GM23338 (cell line): ENCODE measurements around the gene SSMEM1. TPM values are rescaled to one million over a fixed set of nuclear protein-coding genes. Genes with fewer than 3 reads are reported as not detected.

Source experiments
- ATAC-seq: fragments of 200-7000 bp; cut with Tn5 transposase; 3 replicates; pipeline ENCODE4 v1.9.1; 2020
- DNase-seq: peaks from one replicate; pipeline ENCODE4 v3.0.0-alpha.2; 2015; ENCODE audit warnings: low spot score
- H2AFZ ChIP-seq: fragments of 200-600 bp; sonication (generic); 2 replicates; pipeline ENCODE4 v1.8.0; 2016; ENCODE audit warnings: antibody characterized with exemption, mild to moderate bottlenecking, moderate library complexity
- H3F3A ChIP-seq: fragments of 200-600 bp; sonication (generic); replicated peaks from 2 replicates; pipeline ENCODE4 v1.8.0; 2017; ENCODE audit warnings: antibody characterized with exemption, mixed run types, low read depth
- H3K27ac ChIP-seq: fragments of 200-600 bp; sonication (generic); 2 replicates; pipeline ENCODE4 v1.6.1; 2016; ENCODE audit warnings: low read depth
- H3K27me3 ChIP-seq: fragments of 200-600 bp; sonication (generic); 2 replicates; pipeline ENCODE4 v1.8.0; 2016; ENCODE audit warnings: mild to moderate bottlenecking, mixed run types, moderate library complexity; ENCODE audit not compliant: insufficient read depth
- H3K36me3 ChIP-seq: fragments of 200-600 bp; sonication (generic); 2 replicates; pipeline ENCODE4 v1.8.0; 2016; ENCODE audit warnings: mild to moderate bottlenecking; ENCODE audit not compliant: insufficient read depth
- H3K4me1 ChIP-seq: fragments of 200-600 bp; sonication (generic); 2 replicates; pipeline ENCODE4 v1.8.0; 2016; ENCODE audit warnings: mild to moderate bottlenecking, moderate library complexity; ENCODE audit not compliant: insufficient read depth
- H3K4me2 ChIP-seq: fragments of 200-600 bp; sonication (generic); 2 replicates; pipeline ENCODE4 v1.7.1; 2017; ENCODE audit warnings: mixed run types
- H3K4me3 ChIP-seq: fragments of 200-600 bp; sonication (generic); 2 replicates; pipeline ENCODE4 v1.6.1; 2016; ENCODE audit warnings: mixed run types
- H3K79me2 ChIP-seq: fragments of 200-600 bp; sonication (generic); replicated peaks from 2 replicates; pipeline ENCODE4 v1.8.0; 2017; ENCODE audit warnings: mild to moderate bottlenecking; ENCODE audit not compliant: insufficient read depth
- H3K9me2 ChIP-seq: fragments of 200-600 bp; sonication (generic); 2 replicates; pipeline ENCODE4 v1.8.0; 2017; ENCODE audit not compliant: insufficient read depth
- H4K20me1 ChIP-seq: fragments of 200-600 bp; sonication (generic); replicated peaks from 2 replicates; pipeline ENCODE4 v1.8.0; 2017; ENCODE audit warnings: mild to moderate bottlenecking; ENCODE audit not compliant: insufficient read depth
- H3K27ac Mint-ChIP-seq: 2 replicates; pipeline ENCODE4 v1.8.0; 2020; ENCODE audit warnings: inconsistent platforms, mild to moderate bottlenecking, moderate library complexity, mixed read lengths
- H3K27me3 Mint-ChIP-seq: 3 replicates; pipeline ENCODE4 v1.8.0; 2022; ENCODE audit warnings: low read depth, mild to moderate bottlenecking, moderate library complexity, mixed read lengths, inconsistent platforms; ENCODE audit not compliant: insufficient read depth, poor library complexity
- H3K36me3 Mint-ChIP-seq: 3 replicates; pipeline ENCODE4 v1.8.0; 2021; ENCODE audit warnings: low read depth, mild to moderate bottlenecking, inconsistent platforms, moderate library complexity, mixed read lengths
- H3K4me1 Mint-ChIP-seq: 3 replicates; pipeline ENCODE4 v1.8.0; 2020; ENCODE audit warnings: mild to moderate bottlenecking, inconsistent platforms, mixed read lengths
- H3K4me3 Mint-ChIP-seq: 3 replicates; pipeline ENCODE4 v1.8.0; 2021; ENCODE audit warnings: moderate library complexity, mild to moderate bottlenecking, inconsistent platforms, mixed read lengths
- H3K9me3 Mint-ChIP-seq: 3 replicates; pipeline ENCODE4 v1.8.0; 2020; ENCODE audit warnings: moderate library complexity, mild to moderate bottlenecking, inconsistent platforms, mixed read lengths
- CREB1 ChIP-seq: fragments of 250-450 bp; sonication (Bioruptor Pico); IDR thresholded peaks from 2 replicates; pipeline ENCODE4 v1.5.0; 2020; ENCODE audit warnings: low read depth, mild to moderate bottlenecking, moderate library complexity
- EZH2 ChIP-seq: fragments of 200-600 bp; sonication (generic); IDR thresholded peaks from one replicate; pipeline ENCODE4 v1.8.0; 2017; ENCODE audit warnings: antibody characterized with exemption, mild to moderate bottlenecking, low read depth; ENCODE audit not compliant: unreplicated experiment
- EZH2phosphoT487 ChIP-seq: fragments of 200-600 bp; sonication (generic); IDR thresholded peaks from one replicate; pipeline ENCODE4 v1.8.1; 2018; ENCODE audit warnings: antibody characterized with exemption; ENCODE audit not compliant: unreplicated experiment
- JUNB ChIP-seq: IDR thresholded peaks from one replicate; pipeline ENCODE4 v1.6.1; 2016; ENCODE audit warnings: antibody characterized with exemption; ENCODE audit not compliant: unreplicated experiment
- polyA plus RNA-seq: library from polyadenylated mRNA; unstranded; fragments of >200 nt; fragmentation: Nextera tagmentation; extraction: Ambion mirVana; gene quantifications from 2 replicates; pipeline ENCODE4 v1.2.1, GENCODE V29; 2016
- total RNA-seq: library from RNA; depleted of rRNA; stranded (reverse); fragments of >200 nt; shearing (Covaris generic); gene quantifications from 2 replicates; pipeline ENCODE4 v1.2.3, GENCODE V29; 2014
- TF ChIP-seq, protein P1 (sequence below): IDR thresholded peaks from one replicate; pipeline ENCODE4 v1.6.1; 2018; ENCODE audit warnings: antibody characterized with exemption; ENCODE audit not compliant: unreplicated experiment
- TF ChIP-seq, protein P2 (sequence below), 2 experiments: fragments of 200-600 bp in 1 of 2; sonication (generic) in 1 of 2; conservative IDR thresholded peaks; 2 replicates each; pipeline versions ENCODE4 v1.5.1 to v1.6.1; 2016 to 2017; ENCODE audit warnings: antibody characterized with exemption in 2 of 2, low read depth in 2 of 2, mild to moderate bottlenecking in 2 of 2, moderate library complexity in 1 of 2

SSMEM1 gene
- total and polyA plus RNA-seq, 2 experiments from 2014 or later = not detected

GRCh38 chr7:130213828-130214227, 6.2 kb downstream of the SSMEM1 start (continued):
- TF ChIP-seq CREB1 (CRISPR knock-in tag) (no peak), JUNB (no peak), EZH2 (no peak)
- TF ChIP-seq, protein P1, sequence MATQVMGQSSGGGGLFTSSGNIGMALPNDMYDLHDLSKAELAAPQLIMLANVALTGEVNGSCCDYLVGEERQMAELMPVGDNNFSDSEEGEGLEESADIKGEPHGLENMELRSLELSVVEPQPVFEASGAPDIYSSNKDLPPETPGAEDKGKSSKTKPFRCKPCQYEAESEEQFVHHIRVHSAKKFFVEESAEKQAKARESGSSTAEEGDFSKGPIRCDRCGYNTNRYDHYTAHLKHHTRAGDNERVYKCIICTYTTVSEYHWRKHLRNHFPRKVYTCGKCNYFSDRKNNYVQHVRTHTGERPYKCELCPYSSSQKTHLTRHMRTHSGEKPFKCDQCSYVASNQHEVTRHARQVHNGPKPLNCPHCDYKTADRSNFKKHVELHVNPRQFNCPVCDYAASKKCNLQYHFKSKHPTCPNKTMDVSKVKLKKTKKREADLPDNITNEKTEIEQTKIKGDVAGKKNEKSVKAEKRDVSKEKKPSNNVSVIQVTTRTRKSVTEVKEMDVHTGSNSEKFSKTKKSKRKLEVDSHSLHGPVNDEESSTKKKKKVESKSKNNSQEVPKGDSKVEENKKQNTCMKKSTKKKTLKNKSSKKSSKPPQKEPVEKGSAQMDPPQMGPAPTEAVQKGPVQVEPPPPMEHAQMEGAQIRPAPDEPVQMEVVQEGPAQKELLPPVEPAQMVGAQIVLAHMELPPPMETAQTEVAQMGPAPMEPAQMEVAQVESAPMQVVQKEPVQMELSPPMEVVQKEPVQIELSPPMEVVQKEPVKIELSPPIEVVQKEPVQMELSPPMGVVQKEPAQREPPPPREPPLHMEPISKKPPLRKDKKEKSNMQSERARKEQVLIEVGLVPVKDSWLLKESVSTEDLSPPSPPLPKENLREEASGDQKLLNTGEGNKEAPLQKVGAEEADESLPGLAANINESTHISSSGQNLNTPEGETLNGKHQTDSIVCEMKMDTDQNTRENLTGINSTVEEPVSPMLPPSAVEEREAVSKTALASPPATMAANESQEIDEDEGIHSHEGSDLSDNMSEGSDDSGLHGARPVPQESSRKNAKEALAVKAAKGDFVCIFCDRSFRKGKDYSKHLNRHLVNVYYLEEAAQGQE = no peak
- TF ChIP-seq, protein P2, sequence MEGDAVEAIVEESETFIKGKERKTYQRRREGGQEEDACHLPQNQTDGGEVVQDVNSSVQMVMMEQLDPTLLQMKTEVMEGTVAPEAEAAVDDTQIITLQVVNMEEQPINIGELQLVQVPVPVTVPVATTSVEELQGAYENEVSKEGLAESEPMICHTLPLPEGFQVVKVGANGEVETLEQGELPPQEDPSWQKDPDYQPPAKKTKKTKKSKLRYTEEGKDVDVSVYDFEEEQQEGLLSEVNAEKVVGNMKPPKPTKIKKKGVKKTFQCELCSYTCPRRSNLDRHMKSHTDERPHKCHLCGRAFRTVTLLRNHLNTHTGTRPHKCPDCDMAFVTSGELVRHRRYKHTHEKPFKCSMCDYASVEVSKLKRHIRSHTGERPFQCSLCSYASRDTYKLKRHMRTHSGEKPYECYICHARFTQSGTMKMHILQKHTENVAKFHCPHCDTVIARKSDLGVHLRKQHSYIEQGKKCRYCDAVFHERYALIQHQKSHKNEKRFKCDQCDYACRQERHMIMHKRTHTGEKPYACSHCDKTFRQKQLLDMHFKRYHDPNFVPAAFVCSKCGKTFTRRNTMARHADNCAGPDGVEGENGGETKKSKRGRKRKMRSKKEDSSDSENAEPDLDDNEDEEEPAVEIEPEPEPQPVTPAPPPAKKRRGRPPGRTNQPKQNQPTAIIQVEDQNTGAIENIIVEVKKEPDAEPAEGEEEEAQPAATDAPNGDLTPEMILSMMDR (conservative IDR thresholded peaks at IDR 0.05; ENCODE audit: low read depth in 2 of 2) = no peak

GRCh38 chr7:130216025-130216424, 8.4 kb downstream of the SSMEM1 start:
- Mint-ChIP-seq H3K4me3 (no peak overlapping the region), H3K36me3 (no peaks in the 10 kb centered on the region), H3K9me3 (no peaks in the 10 kb centered on the region), H3K27ac (no peak overlapping the region), H3K4me1 (no peaks in the 10 kb centered on the region; the same call in 2 of the 3 replicates), H3K27me3 (peaks cover 3% of the 10 kb centered on the region)
- peak overlapping the region; percentile 84 for H2AFZ ChIP-seq
- ATAC-seq (no peak), DNase-seq (no peak)
- TF ChIP-seq EZH2phosphoT487 = no peak
- H3F3A ChIP-seq = no peaks in the 10 kb centered on the region
- no peak overlapping the region for H3K4me2 ChIP-seq
- no peaks in the 10 kb centered on the region for H4K20me1 ChIP-seq
- no peaks in the 10 kb centered on the region for H3K4me1 ChIP-seq
- no peaks in the 10 kb centered on the region for H3K79me2 ChIP-seq
- no peaks in the 10 kb centered on the region for H3K9me2 ChIP-seq
- no peaks in the 10 kb centered on the region for H3K27me3 ChIP-seq
- no peak overlapping the region for H3K27ac ChIP-seq
- H3K36me3 ChIP-seq = no peaks in the 10 kb centered on the region
- no peak overlapping the region for H3K4me3 ChIP-seq

DNA sequence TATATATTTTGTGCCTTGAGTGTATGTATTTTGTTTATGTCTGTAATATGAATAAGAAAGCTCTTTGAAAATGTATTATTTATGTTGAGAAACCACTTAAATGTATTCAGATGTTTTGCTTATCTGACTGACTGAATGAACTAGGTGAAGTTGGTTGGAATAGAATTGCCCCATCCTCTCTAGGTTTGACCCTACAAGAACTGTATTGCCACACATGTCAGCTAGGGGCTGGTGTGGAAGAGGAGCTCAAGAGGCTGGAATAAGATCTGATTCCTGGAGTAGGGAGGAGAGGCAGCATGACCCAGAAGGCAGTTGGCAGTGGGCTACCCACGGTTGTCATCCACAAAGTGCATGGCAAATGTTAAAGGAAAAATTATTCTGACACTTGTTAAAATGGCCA, 9.1 kb downstream of the SSMEM1 start:
- no peak overlapping the region for H3K27ac ChIP-seq
- H2AFZ ChIP-seq = no peak overlapping the region
- Mint-ChIP-seq H3K4me1 (no peaks in the 10 kb centered on the region; the same call in 2 of the 3 replicates), H3K36me3 (no peaks in the 10 kb centered on the region), H3K27ac (no peak overlapping the region), H3K27me3 (peaks cover 3% of the 10 kb centered on the region), H3K9me3 (no peaks in the 10 kb centered on the region), H3K4me3 (no peak overlapping the region)
- H3K9me2 ChIP-seq = no peaks in the 10 kb centered on the region
- H3K4me2 ChIP-seq = no peak overlapping the region
- no peaks in the 10 kb centered on the region for H3K4me1 ChIP-seq
- H3K36me3 ChIP-seq = no peaks in the 10 kb centered on the region
- H3K4me3 ChIP-seq = no peak overlapping the region
- no peaks in the 10 kb centered on the region for H3F3A ChIP-seq
- H3K79me2 ChIP-seq = no peaks in the 10 kb centered on the region
- TF ChIP-seq, protein P1 = no peak
- TF ChIP-seq, protein P2 (conservative IDR thresholded peaks at IDR 0.05; ENCODE audit: low read depth in 2 of 2) = peak; percentile 13 to 32; a peak in 2 of 4 replicates
- no peaks in the 10 kb centered on the region for H4K20me1 ChIP-seq
- H3K27me3 ChIP-seq = no peaks in the 10 kb centered on the region
- DNase-seq (peak; percentile 21), ATAC-seq (peak; percentile 81)
